ENCODE results near the gene EFNA2.
"Not testable (repeated sequence)": the region's sequence is repeated elsewhere in the genome, so short reads cannot be mapped to it uniquely, and the experiment has no call there.

Gene EFNA2

GRCh38 chr19:1298235-1298634 is 12.6 kb downstream of the EFNA2 start:
- no peak for DNase-seq

- DNase-seq: no peak
These were observed 14.1 kb downstream of the EFNA2 start for GRCh38 chr19:1299801-1300200.

GRCh38 chr19:1300744-1301490 is 15.2 kb downstream of the EFNA2 start:
- no peak for DNase-seq

- DNase-seq: peak in 11 of 14 donors; percentile 11 to 73 (median 49)
These were observed 17.0 kb downstream of the EFNA2 start for GRCh38 chr19:1302533-1303239.

GRCh38 chr19:1304197-1304924 is 18.7 kb downstream of the EFNA2 start:
- DNase-seq: no peak

GRCh38 chr19:1305354-1305753 is 19.7 kb downstream of the EFNA2 start:
- DNase-seq: not testable (repeated sequence)

- no peak for DNase-seq
These were observed 21.6 kb downstream of the EFNA2 start for GRCh38 chr19:1307320-1307719.

GRCh38 chr19:1307755-1308303 is 22.2 kb downstream of the EFNA2 start:
- DNase-seq: no peak

- no peak for DNase-seq
These were observed 23.0 kb downstream of the EFNA2 start for GRCh38 chr19:1308718-1309117.

GRCh38 chr19:1309977-1310852 is 24.5 kb downstream of the EFNA2 start:
- DNase-seq: no peak

GRCh38 chr19:1310853-1311180 is 25.1 kb downstream of the EFNA2 start:
- no peak for DNase-seq

- DNase-seq: no peak
These were observed 25.9 kb downstream of the EFNA2 start for GRCh38 chr19:1311543-1312091.

- DNase-seq: no peak
These were observed 27.4 kb downstream of the EFNA2 start for GRCh38 chr19:1312767-1313694.

GRCh38 chr19:1313695-1314613 is 28.3 kb downstream of the EFNA2 start:
- no peak for DNase-seq

- peak in 10 of 14 donors; percentile 15 to 68 (median 35) for DNase-seq
These were observed 29.9 kb downstream of the EFNA2 start for GRCh38 chr19:1315470-1316166.

- DNase-seq: no peak
These were observed 30.8 kb downstream of the EFNA2 start for GRCh38 chr19:1316466-1316865.

- no peak for DNase-seq
These were observed 31.8 kb downstream of the EFNA2 start for GRCh38 chr19:1317274-1318003.
